CD14-positive monocyte (primary cell): ENCODE measurements around the gene RBM12. TPM values are rescaled to one million over a fixed set of nuclear protein-coding genes. Genes with fewer than 3 reads are reported as not detected.
A peak's percentile ranks its signal among the peaks of the same experiment; 100 is the strongest.

Source experiments
- DNase-seq, 3 donors: peaks; one replicate each; pipeline ENCODE4 v3.0.0-alpha.2; 2011 to 2022
- H2AFZ ChIP-seq: 2 replicates; pipeline ENCODE4 v1.6.0; 2012; ENCODE audit warnings: mild to moderate bottlenecking, low read depth, low read length, inconsistent platforms; ENCODE audit not compliant: insufficient read depth, poor library complexity, severe bottlenecking
- H3K27ac ChIP-seq, 2 donors: 1 replicate in 1 of 2; 2 replicates in 1 of 2; pipeline ENCODE4 v1.5.1; 2012 to 2013; ENCODE audit warnings: low read length in 2 of 2, control low read depth in 1 of 2, inconsistent platforms in 1 of 2, low read depth in 1 of 2, mild to moderate bottlenecking in 1 of 2
- H3K27me3 ChIP-seq, 2 donors: one replicate each; pipeline versions ENCODE4 v1.6.0 to v1.6.1; 2011 to 2013; ENCODE audit warnings: low read length in 2 of 2; ENCODE audit not compliant: control insufficient read depth in 2 of 2, insufficient read depth in 2 of 2
- H3K36me3 ChIP-seq, 2 donors: replicated peaks in 1 of 2; 1 replicate in 1 of 2; 2 replicates in 1 of 2; pipeline versions ENCODE4 v1.5.1 to v1.6.1; 2012 to 2013; ENCODE audit warnings: low read length in 2 of 2, control low read depth in 1 of 2, inconsistent platforms in 1 of 2, mild to moderate bottlenecking in 1 of 2; ENCODE audit not compliant: insufficient read depth in 2 of 2, control insufficient read depth in 1 of 2
- H3K4me1 ChIP-seq, 2 donors: 1 replicate in 1 of 2; 2 replicates in 1 of 2; pipeline versions ENCODE4 v1.5.1 to v1.6.1; 2012 to 2013; ENCODE audit warnings: low read length in 2 of 2, control low read depth in 1 of 2, inconsistent platforms in 1 of 2, mild to moderate bottlenecking in 1 of 2, moderate library complexity in 1 of 2; ENCODE audit not compliant: insufficient read depth in 2 of 2, control insufficient read depth in 1 of 2
- H3K4me2 ChIP-seq: replicated peaks from 2 replicates; pipeline ENCODE3; 2012; ENCODE audit warnings: low read length, moderate library complexity, mild to moderate bottlenecking; ENCODE audit not compliant: poor library complexity, severe bottlenecking; ENCODE audit errors: extremely low read depth
- H3K4me3 ChIP-seq, 3 experiments: fragments of 200-600 bp in 1 of 3; sonication (generic) in 1 of 3; replicated peaks in 1 of 3; 1 replicate in 2 of 3; 2 replicates in 1 of 3; pipeline ENCODE4 v1.5.1; 2011 to 2013; ENCODE audit warnings: low read length in 3 of 3, mild to moderate bottlenecking in 3 of 3, control low read depth in 2 of 3, low read depth in 2 of 3, inconsistent platforms in 1 of 3, moderate library complexity in 1 of 3
- H3K79me2 ChIP-seq: 2 replicates; pipeline ENCODE4 v1.6.0; 2012; ENCODE audit warnings: mild to moderate bottlenecking, control low read depth, inconsistent platforms, low read length, moderate library complexity; ENCODE audit not compliant: insufficient read depth
- H3K9ac ChIP-seq: 2 replicates; pipeline ENCODE4 v1.6.0; 2017; ENCODE audit warnings: low read length, mild to moderate bottlenecking; ENCODE audit not compliant: insufficient read depth, poor library complexity, severe bottlenecking
- H3K9me3 ChIP-seq, 2 donors: replicated peaks in 1 of 2; 1 replicate in 1 of 2; 2 replicates in 1 of 2; pipeline versions ENCODE4 v1.5.1 to v1.6.1; 2012 to 2013; ENCODE audit warnings: low read length in 2 of 2, control low read depth in 1 of 2; ENCODE audit not compliant: control insufficient read depth in 1 of 2, insufficient read depth in 1 of 2
- H4K20me1 ChIP-seq: 2 replicates; pipeline ENCODE4 v1.6.0; 2012; ENCODE audit warnings: mild to moderate bottlenecking, low read length, control low read depth, moderate library complexity; ENCODE audit not compliant: insufficient read depth
- H3K27ac Mint-ChIP-seq, 7 donors: one replicate each; pipeline ENCODE4 v1.8.0; 2020; ENCODE audit warnings: mild to moderate bottlenecking in 7 of 7, mixed read lengths in 7 of 7, moderate library complexity in 6 of 7, inconsistent platforms in 2 of 7
- H3K27me3 Mint-ChIP-seq, 3 donors: one replicate each; pipeline ENCODE4 v1.8.0; 2021 to 2022; ENCODE audit warnings: low read depth in 3 of 3, mild to moderate bottlenecking in 3 of 3, mixed read lengths in 3 of 3, moderate library complexity in 3 of 3, inconsistent platforms in 1 of 3
- H3K36me3 Mint-ChIP-seq, 2 donors: one replicate each; pipeline ENCODE4 v1.8.0; 2020; ENCODE audit warnings: mixed read lengths in 2 of 2, inconsistent platforms in 1 of 2, mild to moderate bottlenecking in 1 of 2
- H3K4me1 Mint-ChIP-seq: one replicate; pipeline ENCODE4 v1.8.0; 2020; ENCODE audit warnings: mild to moderate bottlenecking, mixed read lengths
- H3K4me3 Mint-ChIP-seq, 2 donors: one replicate each; pipeline ENCODE4 v1.8.0; 2020; ENCODE audit warnings: mild to moderate bottlenecking in 2 of 2, mixed read lengths in 2 of 2, moderate library complexity in 1 of 2
- H3K9me3 Mint-ChIP-seq, 7 donors: one replicate each; pipeline ENCODE4 v1.8.0; 2020 to 2022; ENCODE audit warnings: mixed read lengths in 7 of 7, mild to moderate bottlenecking in 6 of 7, moderate library complexity in 6 of 7, inconsistent platforms in 2 of 7
- WGBS: methylation state at CpG from one replicate; pipeline ENCODE4 v1.1.5; 2013; ENCODE audit warnings: missing lambda C conversion rate; ENCODE audit not compliant: insufficient coverage; 5-methylcytosine and 5-hydroxymethylcytosine counted together
- intact Hi-C, 2 donors: fragments of 100-400 bp; cut with micrococcal nuclease; formaldehyde crosslinking; loops; one replicate each; pipeline versions ENCODE4 v1.15.0 to v1.15.1; 2023
- polyA plus RNA-seq, 3 donors: library from polyadenylated mRNA; depleted of rRNA in 1 of 3; unstranded in 2 of 3; stranded (reverse) in 1 of 3; fragments of 300-500 nt in 2 of 3; fragments of >200 nt in 1 of 3; fragmentation: Illumina TruSeq in 2 of 3; gene quantifications; 1 replicate in 2 of 3; 2 replicates in 1 of 3; pipeline ENCODE4 v1.2.3, GENCODE V29; 2012 to 2021
- TF ChIP-seq, protein P1 (sequence below): fragments of 200-600 bp; IDR thresholded peaks from one replicate; pipeline ENCODE4 v1.8.0; 2022; ENCODE audit warnings: antibody characterized with exemption, mild to moderate bottlenecking

Gene RBM12
- polyA plus RNA-seq, 3 donors, result 21.5 to 32.8 (median 30.4) TPM

- no peak overlapping the region for H3K9ac ChIP-seq
- WGBS, result 88% methylated on average over 4 of the region's 9 CpGs
These were observed 33.1 kb upstream of the RBM12 start for GRCh38 chr20:35697696-35698297.

DNA sequence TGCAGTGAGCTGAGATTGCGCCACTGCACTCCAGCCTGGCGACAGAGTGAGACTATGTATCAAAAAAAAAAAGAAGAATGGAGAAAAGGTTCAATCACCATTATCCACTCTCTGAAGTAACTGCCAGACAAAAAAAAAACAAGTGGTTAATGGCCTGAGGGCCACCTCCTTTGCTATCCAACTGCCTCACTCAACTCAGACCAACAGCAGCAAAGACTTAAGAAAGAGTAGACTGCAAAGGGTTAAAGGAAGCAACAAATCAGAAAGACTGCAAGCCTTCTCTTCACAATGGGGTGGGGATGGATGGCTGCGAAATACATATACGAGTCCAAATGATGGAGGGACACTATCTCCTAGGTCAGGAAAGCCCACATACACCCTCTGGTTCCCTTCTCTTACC is 31.3 kb upstream of the RBM12 start:
- no peaks in the 10 kb centered on the region for H3K9me3 ChIP-seq
- DNase-seq, result no peak
- no peak overlapping the region for H3K4me3 ChIP-seq
- WGBS, result no CpG with 5 or more reads among the region's 4 CpGs
- Mint-ChIP-seq H3K9me3 (no peaks in the 10 kb centered on the region), H3K36me3 (peaks cover 23 to 47% of the 10 kb centered on the region in 2 donors), H3K27ac (peak overlapping the region in 1 of 7 donors; percentile 55), H3K4me1 (peaks cover 31% of the 10 kb centered on the region), H3K27me3 (peaks cover 0 to 3% (median 1%) of the 10 kb centered on the region in 3 donors), H3K4me3 (no peak overlapping the region)
- H3K27ac ChIP-seq, result no peak overlapping the region
- peaks cover 35% of the 10 kb centered on the region for H3K79me2 ChIP-seq
- H3K4me1 ChIP-seq, result peaks cover 22 to 33% of the 10 kb centered on the region in 2 donors
- H3K4me2 ChIP-seq, result no peak overlapping the region
- intact Hi-C loops, result loop anchor here in 1 of 2 donors (5.0 kb wide), 1 partner anchor 36 kb away; no protein-coding TSS in a partner anchor
- H3K9ac ChIP-seq, result no peak overlapping the region
- no peaks in the 10 kb centered on the region for H3K27me3 ChIP-seq
- H4K20me1 ChIP-seq, result peaks cover 12% of the 10 kb centered on the region
- no peak overlapping the region for H2AFZ ChIP-seq
- H3K36me3 ChIP-seq, result peaks cover 28 to 31% of the 10 kb centered on the region in 2 donors
- TF ChIP-seq, protein P1, sequence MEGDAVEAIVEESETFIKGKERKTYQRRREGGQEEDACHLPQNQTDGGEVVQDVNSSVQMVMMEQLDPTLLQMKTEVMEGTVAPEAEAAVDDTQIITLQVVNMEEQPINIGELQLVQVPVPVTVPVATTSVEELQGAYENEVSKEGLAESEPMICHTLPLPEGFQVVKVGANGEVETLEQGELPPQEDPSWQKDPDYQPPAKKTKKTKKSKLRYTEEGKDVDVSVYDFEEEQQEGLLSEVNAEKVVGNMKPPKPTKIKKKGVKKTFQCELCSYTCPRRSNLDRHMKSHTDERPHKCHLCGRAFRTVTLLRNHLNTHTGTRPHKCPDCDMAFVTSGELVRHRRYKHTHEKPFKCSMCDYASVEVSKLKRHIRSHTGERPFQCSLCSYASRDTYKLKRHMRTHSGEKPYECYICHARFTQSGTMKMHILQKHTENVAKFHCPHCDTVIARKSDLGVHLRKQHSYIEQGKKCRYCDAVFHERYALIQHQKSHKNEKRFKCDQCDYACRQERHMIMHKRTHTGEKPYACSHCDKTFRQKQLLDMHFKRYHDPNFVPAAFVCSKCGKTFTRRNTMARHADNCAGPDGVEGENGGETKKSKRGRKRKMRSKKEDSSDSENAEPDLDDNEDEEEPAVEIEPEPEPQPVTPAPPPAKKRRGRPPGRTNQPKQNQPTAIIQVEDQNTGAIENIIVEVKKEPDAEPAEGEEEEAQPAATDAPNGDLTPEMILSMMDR, result no peak

More at GRCh38 chr20:35697696-35698297, 33.1 kb upstream of the RBM12 start:
- intact Hi-C loops, result loop anchor here in 1 of 2 donors (5.0 kb wide), 1 partner anchor 35 kb away; no protein-coding TSS in a partner anchor
- TF ChIP-seq, protein P1, result no peak
- peaks cover 28 to 35% of the 10 kb centered on the region in 2 donors for H3K36me3 ChIP-seq
- peaks cover 28% of the 10 kb centered on the region for H4K20me1 ChIP-seq
- H3K4me3 ChIP-seq, result peak overlapping the region in 1 of 3 experiments; percentile 94
- H2AFZ ChIP-seq, result peak overlapping the region; percentile 100
- H3K4me1 Mint-ChIP-seq, result peaks cover 32% of the 10 kb centered on the region
- DNase-seq, result no peak
- peak overlapping the region; percentile 96 to 99 for H3K4me3 Mint-ChIP-seq
- H3K9me3 Mint-ChIP-seq, result no peaks in the 10 kb centered on the region
- H3K4me1 ChIP-seq, result peaks cover 22 to 33% of the 10 kb centered on the region in 2 donors
- peaks cover 35% of the 10 kb centered on the region for H3K79me2 ChIP-seq
- no peaks in the 10 kb centered on the region for H3K27me3 ChIP-seq
- no peak overlapping the region for H3K27ac ChIP-seq
- H3K27me3 Mint-ChIP-seq, result peaks cover 0 to 3% (median 1%) of the 10 kb centered on the region in 3 donors
- peak overlapping the region; percentile 97 for H3K4me2 ChIP-seq
- no peaks in the 10 kb centered on the region for H3K9me3 ChIP-seq
- peak overlapping the region in 3 of 7 donors; percentile 21 to 91 (median 88) for H3K27ac Mint-ChIP-seq
- H3K36me3 Mint-ChIP-seq, result peaks cover 32 to 47% of the 10 kb centered on the region in 2 donors
